Osteocyte (in vitro differentiated cells): ENCODE measurements around the gene TBRG4. TPM values are rescaled to one million over a fixed set of nuclear protein-coding genes. Genes with fewer than 3 reads are reported as not detected.

Source experiments
- DNase-seq: peaks from one replicate; pipeline ENCODE4 v3.0.0; 2021; ENCODE audit warnings: mixed read lengths; ENCODE audit not compliant: unreplicated experiment; ENCODE audit errors: extremely low spot score
- H3K27ac Mint-ChIP-seq: one replicate; pipeline ENCODE4 v1.8.0; 2021; ENCODE audit warnings: mild to moderate bottlenecking, mixed read lengths; ENCODE audit not compliant: unreplicated experiment
- H3K27me3 Mint-ChIP-seq: one replicate; pipeline ENCODE4 v1.8.0; 2021; ENCODE audit warnings: mixed read lengths; ENCODE audit not compliant: unreplicated experiment
- H3K36me3 Mint-ChIP-seq: one replicate; pipeline ENCODE4 v1.8.0; 2021; ENCODE audit warnings: mixed read lengths; ENCODE audit not compliant: unreplicated experiment
- H3K4me1 Mint-ChIP-seq: one replicate; pipeline ENCODE4 v1.8.0; 2021; ENCODE audit warnings: mixed read lengths; ENCODE audit not compliant: unreplicated experiment
- H3K4me3 Mint-ChIP-seq: one replicate; pipeline ENCODE4 v1.8.0; 2021; ENCODE audit warnings: mild to moderate bottlenecking, moderate library complexity, mixed read lengths; ENCODE audit not compliant: unreplicated experiment
- H3K9me3 Mint-ChIP-seq: one replicate; pipeline ENCODE4 v1.8.0; 2021; ENCODE audit warnings: mixed read lengths; ENCODE audit not compliant: unreplicated experiment
- total RNA-seq: library from RNA; stranded (reverse); gene quantifications from 2 replicates; pipeline ENCODE4 v1.2.1, GENCODE V29; 2021
- TF ChIP-seq, protein P1 (sequence below): fragments of 200-600 bp; sonication (generic); IDR thresholded peaks from 2 replicates; pipeline ENCODE4 v1.5.0; 2021; ENCODE audit warnings: antibody characterized with exemption, mild to moderate bottlenecking, moderate library complexity

The TBRG4 gene
- total RNA-seq, 1 donor from 2014 or later: 54.9 TPM

DNA sequence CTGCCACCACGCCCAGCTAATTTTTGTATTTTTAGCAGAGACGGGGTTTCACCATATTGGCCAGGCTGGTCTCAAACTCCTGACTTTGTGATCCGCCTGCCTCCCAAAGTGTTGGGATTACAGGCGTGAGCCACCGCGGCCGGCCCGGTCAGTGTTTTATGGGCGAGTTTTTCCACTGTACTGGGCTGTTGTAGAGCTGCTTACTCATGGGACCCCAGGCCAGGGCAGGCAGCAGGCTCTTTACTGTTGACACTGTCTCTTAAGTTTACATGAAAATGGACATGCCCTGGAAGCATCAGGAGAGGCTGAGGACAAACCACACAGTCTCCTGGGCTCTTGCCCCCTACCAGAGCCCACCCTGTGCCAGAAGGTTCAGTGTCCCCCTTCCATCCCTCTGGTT lies 33.9 kb downstream of the TBRG4 start:
- H3K36me3 Mint-ChIP-seq: peaks cover 10% of the 10 kb centered on the region
- H3K4me1 Mint-ChIP-seq: peaks cover 14% of the 10 kb centered on the region
- H3K27me3 Mint-ChIP-seq: no peaks in the 10 kb centered on the region
- H3K27ac Mint-ChIP-seq: no peak overlapping the region
- H3K9me3 Mint-ChIP-seq: no peaks in the 10 kb centered on the region
- DNase-seq: no peak
- TF ChIP-seq, protein P1, sequence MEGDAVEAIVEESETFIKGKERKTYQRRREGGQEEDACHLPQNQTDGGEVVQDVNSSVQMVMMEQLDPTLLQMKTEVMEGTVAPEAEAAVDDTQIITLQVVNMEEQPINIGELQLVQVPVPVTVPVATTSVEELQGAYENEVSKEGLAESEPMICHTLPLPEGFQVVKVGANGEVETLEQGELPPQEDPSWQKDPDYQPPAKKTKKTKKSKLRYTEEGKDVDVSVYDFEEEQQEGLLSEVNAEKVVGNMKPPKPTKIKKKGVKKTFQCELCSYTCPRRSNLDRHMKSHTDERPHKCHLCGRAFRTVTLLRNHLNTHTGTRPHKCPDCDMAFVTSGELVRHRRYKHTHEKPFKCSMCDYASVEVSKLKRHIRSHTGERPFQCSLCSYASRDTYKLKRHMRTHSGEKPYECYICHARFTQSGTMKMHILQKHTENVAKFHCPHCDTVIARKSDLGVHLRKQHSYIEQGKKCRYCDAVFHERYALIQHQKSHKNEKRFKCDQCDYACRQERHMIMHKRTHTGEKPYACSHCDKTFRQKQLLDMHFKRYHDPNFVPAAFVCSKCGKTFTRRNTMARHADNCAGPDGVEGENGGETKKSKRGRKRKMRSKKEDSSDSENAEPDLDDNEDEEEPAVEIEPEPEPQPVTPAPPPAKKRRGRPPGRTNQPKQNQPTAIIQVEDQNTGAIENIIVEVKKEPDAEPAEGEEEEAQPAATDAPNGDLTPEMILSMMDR: no peak
- H3K4me3 Mint-ChIP-seq: no peak overlapping the region

DNA sequence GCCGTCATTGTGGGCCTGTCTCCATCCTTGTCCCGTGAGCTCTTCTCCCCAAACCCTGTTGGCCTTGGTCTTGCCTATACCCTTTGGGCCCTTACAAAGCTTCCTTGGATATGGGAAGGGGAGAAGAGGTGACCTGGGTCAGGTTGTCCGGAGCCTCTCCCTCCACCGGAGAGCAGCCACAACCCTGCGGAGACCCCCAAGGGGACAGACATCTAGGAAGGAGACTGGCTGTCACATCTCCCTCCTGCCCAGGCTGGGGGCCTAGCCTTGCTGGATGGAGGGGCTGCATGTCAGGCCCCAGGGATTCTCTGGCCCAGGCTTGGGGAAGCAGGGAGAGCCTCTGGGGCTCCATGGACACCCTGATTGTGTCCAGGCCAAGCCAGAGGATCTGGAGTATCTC lies 34.6 kb downstream of the TBRG4 start:
- Mint-ChIP-seq H3K36me3 (peaks cover 10% of the 10 kb centered on the region), H3K9me3 (no peaks in the 10 kb centered on the region), H3K27me3 (no peaks in the 10 kb centered on the region), H3K27ac (no peak overlapping the region), H3K4me1 (peaks cover 20% of the 10 kb centered on the region), H3K4me3 (no peak overlapping the region)
- no peak for DNase-seq
- TF ChIP-seq, protein P1: no peak

DNA sequence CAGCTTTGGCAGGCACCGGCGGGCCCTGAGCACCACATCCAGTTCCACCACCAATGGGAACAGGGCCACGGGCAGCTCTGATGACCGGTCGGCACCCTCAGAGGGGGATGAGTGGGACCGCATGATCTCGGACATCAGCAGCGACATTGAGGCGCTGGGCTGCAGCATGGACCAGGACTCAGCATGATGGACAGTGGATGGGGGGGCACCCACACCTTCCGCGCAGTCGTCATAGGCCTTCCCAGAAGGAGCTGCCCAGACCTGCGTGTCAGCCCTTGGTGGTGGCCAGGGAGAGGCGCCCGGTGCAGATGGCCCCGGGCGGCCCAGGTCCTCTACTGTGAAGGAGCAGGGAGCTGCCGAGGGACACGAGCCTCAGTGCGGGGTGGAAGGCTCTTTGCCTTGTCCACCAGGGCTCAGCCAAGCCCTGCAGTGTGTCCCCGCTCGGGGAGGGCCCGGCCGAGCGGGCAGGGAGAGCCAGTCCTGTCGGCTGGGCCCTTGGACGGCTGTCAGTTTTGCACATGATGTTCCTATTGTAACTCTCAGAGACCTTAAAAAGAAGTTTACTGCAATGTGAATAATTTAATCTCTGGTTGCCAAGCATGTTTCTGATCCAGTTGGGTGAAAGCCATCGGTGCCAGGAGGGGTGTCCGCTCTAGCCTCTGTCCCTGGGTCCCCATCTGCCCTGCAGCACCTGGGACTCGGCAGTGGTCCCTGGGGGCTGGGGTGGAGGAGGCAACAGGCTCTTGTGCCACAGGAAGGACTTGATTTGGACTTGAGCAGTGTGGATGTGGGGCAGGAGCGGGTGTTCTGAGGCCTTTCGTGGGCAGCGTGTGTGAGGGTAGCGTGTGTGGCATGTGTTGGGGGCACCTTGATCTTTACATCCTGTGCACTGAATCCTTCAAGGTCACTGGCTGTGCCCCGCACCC lies 35.4 kb downstream of the TBRG4 start:
- DNase-seq: no peak
- H3K36me3 Mint-ChIP-seq: peaks cover 10% of the 10 kb centered on the region
- no peaks in the 10 kb centered on the region for H3K27me3 Mint-ChIP-seq
- no peaks in the 10 kb centered on the region for H3K9me3 Mint-ChIP-seq
- H3K27ac Mint-ChIP-seq: no peak overlapping the region
- TF ChIP-seq, protein P1: no peak
- H3K4me1 Mint-ChIP-seq: peaks cover 24% of the 10 kb centered on the region
- H3K4me3 Mint-ChIP-seq: no peak overlapping the region

DNA sequence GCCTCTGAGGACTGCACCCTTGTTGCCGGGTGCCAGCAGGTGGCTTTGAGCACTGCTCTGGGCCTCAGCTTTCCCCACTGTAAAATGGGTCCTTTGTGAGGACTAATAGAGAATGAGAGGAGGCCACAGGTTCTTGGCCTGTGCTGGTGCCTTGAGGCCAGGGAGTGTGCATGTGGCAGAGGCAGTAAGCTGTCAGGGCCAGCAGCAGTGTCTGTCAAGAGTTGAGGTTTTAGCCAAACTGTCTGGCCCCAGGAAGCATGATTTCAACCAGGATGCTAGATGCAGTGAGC lies 36.2 kb downstream of the TBRG4 start:
- no peak overlapping the region for H3K4me3 Mint-ChIP-seq
- DNase-seq: no peak

More for the DNA sequence above, 36.2 kb downstream of the TBRG4 start:
- peaks cover 24% of the 10 kb centered on the region for H3K4me1 Mint-ChIP-seq
- no peaks in the 10 kb centered on the region for H3K9me3 Mint-ChIP-seq
- H3K27ac Mint-ChIP-seq: no peak overlapping the region
- TF ChIP-seq, protein P1: no peak
- H3K27me3 Mint-ChIP-seq: no peaks in the 10 kb centered on the region
- peaks cover 10% of the 10 kb centered on the region for H3K36me3 Mint-ChIP-seq
